ENCODE results near the gene ZNF536. TPM values are rescaled to one million over a fixed set of nuclear protein-coding genes. Genes with fewer than 3 reads are reported as not detected.

ZNF536 gene
- total and polyA plus RNA-seq, 2 donors from 2014 or later, result 0.19 to 0.25 TPM

GRCh38 chr19:30324982-30325381 is 47.2 kb upstream of the ZNF536 start:
- intact Hi-C loops (cut with DNase I), result no loop called here
- no peaks in the 10 kb centered on the region for H3K9me3 ChIP-seq (ENCODE audit: control insufficient read depth in 2 of 3, insufficient read depth in 1 of 3, low read length in 3 of 3)
- TF ChIP-seq, protein P1, sequence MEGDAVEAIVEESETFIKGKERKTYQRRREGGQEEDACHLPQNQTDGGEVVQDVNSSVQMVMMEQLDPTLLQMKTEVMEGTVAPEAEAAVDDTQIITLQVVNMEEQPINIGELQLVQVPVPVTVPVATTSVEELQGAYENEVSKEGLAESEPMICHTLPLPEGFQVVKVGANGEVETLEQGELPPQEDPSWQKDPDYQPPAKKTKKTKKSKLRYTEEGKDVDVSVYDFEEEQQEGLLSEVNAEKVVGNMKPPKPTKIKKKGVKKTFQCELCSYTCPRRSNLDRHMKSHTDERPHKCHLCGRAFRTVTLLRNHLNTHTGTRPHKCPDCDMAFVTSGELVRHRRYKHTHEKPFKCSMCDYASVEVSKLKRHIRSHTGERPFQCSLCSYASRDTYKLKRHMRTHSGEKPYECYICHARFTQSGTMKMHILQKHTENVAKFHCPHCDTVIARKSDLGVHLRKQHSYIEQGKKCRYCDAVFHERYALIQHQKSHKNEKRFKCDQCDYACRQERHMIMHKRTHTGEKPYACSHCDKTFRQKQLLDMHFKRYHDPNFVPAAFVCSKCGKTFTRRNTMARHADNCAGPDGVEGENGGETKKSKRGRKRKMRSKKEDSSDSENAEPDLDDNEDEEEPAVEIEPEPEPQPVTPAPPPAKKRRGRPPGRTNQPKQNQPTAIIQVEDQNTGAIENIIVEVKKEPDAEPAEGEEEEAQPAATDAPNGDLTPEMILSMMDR (IDR thresholded peaks at IDR 0.05; ENCODE audit: borderline replicate concordance, extremely low read depth, insufficient read depth), result no peak
- H3K36me3 ChIP-seq (ENCODE audit: control insufficient read depth in 2 of 3, insufficient read depth in 3 of 3, low read length in 3 of 3), result no peaks in the 10 kb centered on the region
- no peak overlapping the region for H3K9ac ChIP-seq (ENCODE audit: low read length in 3 of 3)
- H3K4me1 ChIP-seq (ENCODE audit: control insufficient read depth in 2 of 3, insufficient read depth in 2 of 3, low read depth in 1 of 3, low read length in 3 of 3), result peaks cover 0 to 5% (median 0%) of the 10 kb centered on the region in 3 donors
- FAIRE-seq, result no peak
- H3K27ac ChIP-seq (ENCODE audit: low read depth in 2 of 2, low read length in 2 of 2), result no peak overlapping the region
- peak in 1 of 5 donors; percentile 27 for DNase-seq
- no peak overlapping the region for H3K4me3 ChIP-seq (ENCODE audit: low read length in 3 of 3)
- H3K27me3 ChIP-seq (ENCODE audit: control insufficient read depth, insufficient read depth, low read length), result no peaks in the 10 kb centered on the region

GRCh38 chr19:30325676-30326392 is 46.4 kb upstream of the ZNF536 start:
- Histone ChIP-seq H3K9ac (ENCODE audit: low read length in 3 of 3) (no peak overlapping the region), H3K27ac (ENCODE audit: low read depth in 2 of 2, low read length in 2 of 2) (no peak overlapping the region), H3K27me3 (ENCODE audit: control insufficient read depth, insufficient read depth, low read length) (no peaks in the 10 kb centered on the region), H3K4me3 (ENCODE audit: low read length in 3 of 3) (no peak overlapping the region), H3K4me1 (ENCODE audit: control insufficient read depth in 2 of 3, insufficient read depth in 2 of 3, low read depth in 1 of 3, low read length in 3 of 3) (peaks cover 0 to 5% (median 0%) of the 10 kb centered on the region in 3 donors), H3K9me3 (ENCODE audit: control insufficient read depth in 2 of 3, insufficient read depth in 1 of 3, low read length in 3 of 3) (no peaks in the 10 kb centered on the region), H3K36me3 (ENCODE audit: control insufficient read depth in 2 of 3, insufficient read depth in 3 of 3, low read length in 3 of 3) (no peaks in the 10 kb centered on the region)
- intact Hi-C loops (cut with DNase I), result no loop called here
- DNase-seq (peak in 4 of 5 donors; percentile 60 to 82 (median 72)), FAIRE-seq (no peak)
- TF ChIP-seq, protein P1 (IDR thresholded peaks at IDR 0.05; ENCODE audit: borderline replicate concordance, extremely low read depth, insufficient read depth), result no peak

DNA sequence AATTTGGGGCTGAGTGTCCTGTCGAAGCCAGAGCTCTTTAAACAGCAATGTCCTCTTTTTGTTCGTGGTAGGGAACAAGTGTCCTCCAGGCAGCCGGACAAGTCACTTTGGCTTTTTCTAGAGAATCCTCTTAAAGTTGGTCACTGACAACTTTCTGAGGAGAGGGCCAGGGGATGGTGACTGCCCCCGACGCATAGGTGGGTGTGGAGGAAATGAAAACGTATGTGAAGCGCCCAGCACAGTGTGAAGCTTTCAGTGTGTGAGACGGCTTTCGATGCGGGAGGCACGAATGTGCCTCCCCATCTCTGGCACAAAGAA is 45.8 kb upstream of the ZNF536 start:
- no peaks in the 10 kb centered on the region for H3K36me3 ChIP-seq (ENCODE audit: control insufficient read depth in 2 of 3, insufficient read depth in 3 of 3, low read length in 3 of 3)
- FAIRE-seq (no peak), DNase-seq (no peak)
- no peak overlapping the region for H3K4me3 ChIP-seq (ENCODE audit: low read length in 3 of 3)
- TF ChIP-seq, protein P1 (IDR thresholded peaks at IDR 0.05; ENCODE audit: borderline replicate concordance, extremely low read depth, insufficient read depth), result no peak
- no peaks in the 10 kb centered on the region for H3K27me3 ChIP-seq (ENCODE audit: control insufficient read depth, insufficient read depth, low read length)
- no peak overlapping the region for H3K27ac ChIP-seq (ENCODE audit: low read depth in 2 of 2, low read length in 2 of 2)
- no peak overlapping the region for H3K9ac ChIP-seq (ENCODE audit: low read length in 3 of 3)
- no peaks in the 10 kb centered on the region for H3K9me3 ChIP-seq (ENCODE audit: control insufficient read depth in 2 of 3, insufficient read depth in 1 of 3, low read length in 3 of 3)
- intact Hi-C loops (cut with DNase I), result no loop called here
- peaks cover 0 to 5% (median 0%) of the 10 kb centered on the region in 3 donors for H3K4me1 ChIP-seq (ENCODE audit: control insufficient read depth in 2 of 3, insufficient read depth in 2 of 3, low read depth in 1 of 3, low read length in 3 of 3)
